HG02981 (cell line): ENCODE data around the gene KIF6.
A peak's percentile ranks its signal among the peaks of the same experiment; 100 is the strongest.

Source experiments
- ATAC-seq: cut with Tn5 transposase; IDR thresholded peaks from one replicate; pipeline ENCODE4 v1.9.1; 2021; ENCODE audit warnings: mild to moderate bottlenecking, moderate library complexity; ENCODE audit not compliant: unreplicated experiment

KIF6 gene

GRCh38 chr6:39665861-39666260 lies 59.3 kb downstream of the KIF6 start:
- ATAC-seq: no peak

- ATAC-seq: no peak
Measured at GRCh38 chr6:39664173-39664572, 61.0 kb downstream of the KIF6 start.

DNA sequence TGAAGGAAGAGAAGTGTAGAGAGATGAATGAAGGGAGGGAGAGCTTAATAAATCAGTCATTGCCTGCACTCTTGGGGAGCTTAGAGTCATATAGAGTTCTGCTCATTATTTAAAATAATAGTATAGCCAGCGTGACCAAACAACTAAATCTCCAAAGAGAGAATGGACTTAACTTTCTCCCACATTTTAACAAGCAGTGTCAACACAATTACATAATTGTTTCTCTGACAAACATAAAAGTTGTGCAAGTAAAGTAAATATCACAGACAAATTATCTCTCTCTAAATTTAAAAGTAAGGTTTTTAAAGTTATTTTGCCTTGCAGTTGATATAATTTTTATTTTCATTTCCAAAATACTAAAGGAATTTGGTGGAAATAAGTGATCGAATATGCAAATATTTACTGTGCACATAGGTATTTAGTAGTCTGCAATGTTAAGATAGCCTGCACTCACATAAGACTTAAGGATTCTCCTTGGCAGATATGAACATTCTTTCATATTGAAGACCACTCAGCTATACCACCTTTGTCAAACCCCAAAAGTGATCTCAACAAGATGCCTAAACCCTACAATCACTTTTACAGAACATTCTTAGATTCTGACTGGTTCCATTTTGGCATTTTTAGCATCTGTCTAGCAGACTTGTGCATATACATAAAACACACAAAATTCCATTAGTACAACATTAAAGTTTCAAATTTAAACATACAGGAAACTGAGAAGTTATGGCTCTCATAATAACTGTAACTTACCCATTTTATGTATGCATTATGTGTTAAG lies 67.7 kb downstream of the KIF6 start:
- no peak for ATAC-seq

DNA sequence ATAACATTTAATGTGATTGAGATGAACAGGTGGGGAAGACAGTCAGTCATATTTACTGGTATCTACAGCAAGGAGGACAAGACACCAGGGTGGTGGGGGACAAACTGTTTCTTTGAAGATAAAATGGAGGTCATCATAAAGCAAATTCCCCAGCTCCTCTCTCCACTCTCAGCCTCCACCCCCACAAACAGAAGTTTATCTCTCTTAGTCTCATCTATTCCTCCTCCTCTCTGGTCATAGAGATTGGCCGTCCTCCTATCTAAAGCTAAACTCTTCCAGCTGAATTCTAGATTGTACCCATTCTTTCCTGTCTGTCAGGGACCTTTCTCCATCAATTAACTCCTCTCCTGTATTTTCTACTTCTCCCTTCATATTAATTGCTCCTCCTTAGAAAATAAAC lies 71.1 kb downstream of the KIF6 start:
- no peak for ATAC-seq

GRCh38 chr6:39653612-39654011 lies 71.6 kb downstream of the KIF6 start:
- no peak for ATAC-seq

DNA sequence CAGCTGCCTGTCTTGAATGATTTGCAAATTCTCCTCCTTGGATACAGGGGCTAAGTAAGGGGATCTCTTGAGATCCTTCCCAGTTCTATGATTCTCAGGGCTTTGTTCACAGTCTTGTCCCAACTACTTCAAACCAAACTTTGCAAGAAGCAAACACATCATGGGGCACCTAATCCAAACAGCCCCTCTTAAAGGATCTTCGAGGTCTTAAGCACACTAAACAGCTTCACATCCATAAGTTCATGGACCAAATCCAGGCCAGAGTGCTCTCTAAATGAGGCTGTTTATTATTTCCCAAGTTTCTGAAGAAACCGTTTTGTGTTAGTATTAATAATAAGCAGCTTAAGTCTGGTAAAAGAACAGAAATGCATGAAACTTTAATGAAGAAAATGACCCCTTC lies 75.2 kb downstream of the KIF6 start:
- no peak for ATAC-seq

- no peak for ATAC-seq
Measured at GRCh38 chr6:39646751-39647420, 78.3 kb downstream of the KIF6 start.

- no peak for ATAC-seq
Measured at GRCh38 chr6:39642270-39642669, 82.9 kb downstream of the KIF6 start.

DNA sequence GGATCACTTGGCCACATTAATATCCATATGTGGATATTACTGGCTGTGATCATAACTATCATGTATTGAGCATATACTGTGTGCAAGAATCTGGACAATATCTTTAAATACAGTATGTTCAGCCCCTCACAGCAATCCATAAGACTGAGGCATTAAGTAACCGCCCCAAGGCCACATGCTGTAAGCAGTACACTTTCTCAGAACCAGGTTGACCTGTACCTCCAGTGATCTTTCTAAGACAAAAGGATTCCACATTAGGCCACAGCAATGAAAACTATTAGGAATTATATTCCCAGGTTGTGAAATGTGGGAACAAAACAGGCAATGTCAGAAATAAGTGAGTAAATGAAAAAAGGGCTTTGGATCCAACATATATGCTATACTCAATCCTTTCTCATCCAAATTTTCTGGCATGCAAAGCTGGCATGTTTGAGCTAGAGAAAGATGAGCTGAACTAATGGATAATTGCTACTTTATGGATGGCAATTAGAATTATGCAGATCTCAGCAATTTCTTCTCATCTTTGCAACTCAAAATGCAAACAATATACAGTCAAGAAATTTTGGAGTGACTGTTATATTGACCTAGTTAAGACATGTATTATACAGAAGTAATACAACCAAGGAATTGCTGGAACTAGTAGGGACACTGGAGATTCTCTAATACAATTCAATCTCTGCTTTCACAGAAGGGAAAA lies 86.9 kb downstream of the KIF6 start:
- ATAC-seq: no peak

DNA sequence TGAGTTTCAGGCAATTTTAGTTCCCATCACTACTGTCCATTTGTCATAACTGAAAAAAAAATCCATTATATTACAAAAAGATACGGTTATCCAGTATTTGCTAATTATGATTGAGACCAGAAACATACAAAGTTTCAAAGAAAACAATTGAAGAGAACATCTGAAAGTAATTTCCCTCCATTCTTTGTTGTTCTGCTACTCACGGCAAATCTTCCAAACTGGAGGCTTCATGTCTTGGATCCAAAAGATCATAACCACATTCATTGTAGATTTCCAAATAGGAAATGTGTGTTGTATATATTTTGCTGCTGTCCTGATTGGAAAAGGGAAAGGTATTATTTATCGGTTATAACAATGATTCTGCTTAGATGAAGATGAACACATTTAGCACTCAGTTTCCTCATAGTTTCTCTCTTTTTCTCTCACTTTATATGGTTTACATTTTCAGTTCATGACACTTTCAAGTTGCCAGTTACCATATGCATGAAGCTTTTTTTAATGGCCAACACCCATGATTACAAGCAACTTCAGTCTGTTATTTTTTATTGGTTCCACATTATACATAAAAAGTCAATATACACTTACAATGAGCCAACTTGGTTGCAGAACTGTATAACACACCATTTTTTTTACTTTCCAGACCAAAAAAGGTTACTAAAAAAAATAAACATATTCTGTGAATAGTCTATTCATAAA lies 90.4 kb downstream of the KIF6 start:
- ATAC-seq: no peak

- no peak for ATAC-seq
Measured at GRCh38 chr6:39625209-39625608, 100.0 kb downstream of the KIF6 start.

DNA sequence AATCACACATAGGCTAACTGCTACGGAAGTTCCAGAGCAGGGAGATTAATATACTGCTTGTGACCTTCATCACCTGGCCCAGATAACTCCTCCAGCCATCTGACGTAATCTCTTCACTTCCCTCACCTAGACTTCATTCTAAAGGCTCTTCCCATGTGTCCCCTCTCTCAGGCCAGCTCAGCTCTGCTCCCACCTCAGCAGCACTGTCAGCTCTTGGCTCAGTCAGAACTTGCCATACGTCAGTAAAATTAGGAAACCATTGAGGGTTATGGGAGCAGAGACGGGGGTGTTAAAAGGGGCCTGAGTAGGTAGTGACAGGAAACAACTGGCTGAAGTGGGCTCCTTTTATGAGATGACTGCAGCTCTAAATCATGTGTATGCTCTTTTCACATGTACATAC lies 101.5 kb downstream of the KIF6 start:
- no peak for ATAC-seq

DNA sequence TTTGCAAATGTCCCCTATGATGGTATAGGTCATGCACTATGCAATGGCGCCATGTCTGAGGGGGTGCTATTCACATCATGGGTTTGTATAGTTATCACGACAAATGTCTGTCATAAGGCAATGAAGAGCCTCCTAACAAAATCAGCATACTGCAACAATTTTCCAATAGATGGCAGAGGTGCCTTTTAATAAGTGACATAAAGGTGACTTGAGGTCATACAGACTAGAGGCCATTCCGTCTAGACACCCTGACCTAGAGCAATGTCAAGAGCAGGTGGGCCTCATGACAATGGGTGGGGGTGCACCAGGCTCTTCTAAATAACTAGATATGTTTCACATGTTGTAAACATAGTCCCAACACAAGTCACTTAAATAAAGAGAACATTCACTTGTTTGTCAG lies 107.7 kb downstream of the KIF6 start:
- no peak for ATAC-seq

DNA sequence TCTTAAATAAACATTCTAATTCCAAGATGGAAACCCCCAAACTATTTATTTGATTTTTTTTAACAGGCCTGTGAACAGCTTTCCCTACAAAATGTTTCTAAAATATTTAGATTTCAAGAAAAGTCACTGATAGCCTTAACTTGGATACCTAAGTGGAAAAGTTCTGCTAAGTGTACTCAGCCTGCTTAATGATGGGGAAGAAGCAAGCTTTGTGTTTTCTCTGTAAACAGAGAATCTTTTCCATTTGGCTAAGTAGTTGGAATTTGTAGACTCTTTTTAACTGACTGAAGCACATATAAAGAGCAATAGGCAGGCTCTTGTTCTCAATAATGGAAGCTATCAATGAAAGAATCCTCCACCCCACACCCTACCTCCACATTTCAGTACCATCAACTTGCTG lies 108.2 kb downstream of the KIF6 start:
- ATAC-seq: no peak

- no peak for ATAC-seq
Measured at GRCh38 chr6:39615622-39616021, 109.6 kb downstream of the KIF6 start.

GRCh38 chr6:39614393-39614950 lies 110.7 kb downstream of the KIF6 start:
- no peak for ATAC-seq

DNA sequence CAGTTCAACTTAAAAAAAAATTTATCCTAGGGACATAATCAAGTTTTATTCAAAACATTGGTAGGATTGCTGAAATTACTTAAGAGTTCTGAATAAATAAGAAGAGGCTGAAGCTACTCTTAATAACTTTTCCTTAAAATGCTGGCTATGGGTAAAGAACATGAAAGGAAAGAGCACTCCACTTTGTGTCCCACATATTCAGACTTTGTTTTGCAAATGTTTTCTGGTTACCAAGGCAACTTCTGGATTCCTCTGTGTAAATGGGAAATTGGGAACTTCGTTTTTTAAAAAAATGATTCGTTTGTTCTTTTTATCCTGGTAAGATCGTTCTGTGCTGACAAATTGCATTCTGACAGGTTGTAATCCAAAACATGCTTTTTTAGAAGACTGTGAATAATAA lies 115.0 kb downstream of the KIF6 start:
- no peak for ATAC-seq

DNA sequence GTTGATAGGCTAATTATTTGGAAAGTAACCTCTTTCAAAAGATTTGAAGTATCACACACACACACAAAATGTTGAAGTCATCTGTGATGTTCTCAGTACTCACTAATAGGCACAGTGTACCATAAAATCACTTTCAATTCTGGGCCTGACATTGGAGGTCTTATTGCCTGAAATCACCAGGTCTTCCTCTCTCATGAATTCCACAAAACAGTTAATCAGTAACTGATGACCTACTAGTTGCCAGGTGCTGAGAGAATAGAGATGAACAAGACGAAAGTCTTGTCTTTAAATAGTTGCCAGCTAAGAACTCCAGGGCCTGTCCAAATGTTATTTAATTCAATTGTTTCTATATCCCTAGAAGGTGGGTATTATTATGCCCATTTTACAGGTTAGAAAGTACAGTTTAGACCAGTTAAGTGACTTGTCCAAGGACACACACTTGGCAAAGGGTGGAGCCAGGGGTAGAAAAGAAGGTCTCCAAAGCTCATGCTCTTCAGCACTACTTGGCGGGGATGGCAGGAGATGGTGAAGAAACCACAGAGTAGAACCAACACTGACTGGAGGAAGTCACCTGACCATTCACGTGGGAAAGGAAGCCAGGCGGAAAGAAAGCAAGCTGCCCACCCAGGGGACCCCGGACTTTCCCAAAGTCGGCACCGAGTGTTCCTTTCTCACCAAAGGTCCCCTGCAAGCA lies 116.4 kb downstream of the KIF6 start:
- ATAC-seq: peak; percentile 82

GRCh38 chr6:39602601-39603519 lies 122.3 kb downstream of the KIF6 start:
- ATAC-seq: no peak
